Hepatic stellate cell (primary cell): ENCODE results near the gene STAP2.
A peak's percentile ranks its signal among the peaks of the same experiment; 100 is the strongest.

ENCODE experiments used
- DNase-seq: peaks from one replicate; pipeline ENCODE4 v3.0.0; 2011; ENCODE audit warnings: low spot score

STAP2 gene

DNA sequence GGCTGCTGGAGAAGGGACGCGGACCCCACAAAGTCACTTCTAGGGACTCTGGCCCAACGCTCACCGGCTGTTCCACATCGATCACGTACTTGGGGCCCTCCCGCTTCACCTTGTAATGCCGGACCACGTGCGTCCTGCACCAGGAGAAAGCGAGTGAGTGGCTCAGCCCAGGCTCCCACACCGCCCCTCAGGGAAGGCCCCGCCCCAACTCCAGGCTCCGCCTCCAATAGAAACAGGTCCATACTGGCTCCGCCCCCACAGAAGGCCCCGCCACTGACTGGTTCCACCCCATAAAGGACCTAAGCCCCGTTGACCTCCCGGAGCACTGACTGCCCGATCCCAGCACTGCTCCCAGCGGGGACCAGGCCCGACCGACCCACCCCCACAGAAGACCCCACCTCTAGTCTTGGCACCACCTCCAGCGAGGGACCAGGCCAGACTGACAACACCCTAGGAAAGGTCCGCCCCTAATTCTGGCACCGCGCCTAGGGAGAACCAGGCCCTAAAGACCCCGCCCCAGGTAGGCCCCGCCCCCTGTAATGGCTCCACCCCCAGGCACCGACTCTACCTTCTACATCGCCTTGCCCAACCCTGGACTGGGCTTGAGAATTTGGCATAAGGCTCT, 11.3 kb downstream of the STAP2 start:
- DNase-seq: no peak

DNA sequence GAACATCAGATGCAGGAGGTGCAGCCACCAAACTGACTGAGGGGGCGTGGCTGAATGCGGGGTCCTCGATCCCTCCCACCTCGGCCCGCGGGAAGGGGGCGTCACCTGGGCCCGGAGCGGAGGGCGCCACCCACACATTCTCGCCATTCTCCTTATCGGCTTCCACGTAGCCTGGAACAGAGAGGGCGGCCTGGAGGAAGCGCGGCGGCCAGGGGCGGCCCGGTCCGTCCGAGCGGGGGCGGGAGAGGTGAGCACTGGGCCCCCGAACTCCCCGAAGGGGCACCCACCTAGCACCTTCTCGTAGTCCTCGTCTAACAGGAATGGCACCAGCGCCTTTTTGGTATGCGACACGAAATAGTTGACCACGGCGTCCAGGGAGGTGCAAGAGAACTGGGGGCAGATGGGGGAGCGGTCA, 11.8 kb downstream of the STAP2 start:
- DNase-seq: no peak

DNA sequence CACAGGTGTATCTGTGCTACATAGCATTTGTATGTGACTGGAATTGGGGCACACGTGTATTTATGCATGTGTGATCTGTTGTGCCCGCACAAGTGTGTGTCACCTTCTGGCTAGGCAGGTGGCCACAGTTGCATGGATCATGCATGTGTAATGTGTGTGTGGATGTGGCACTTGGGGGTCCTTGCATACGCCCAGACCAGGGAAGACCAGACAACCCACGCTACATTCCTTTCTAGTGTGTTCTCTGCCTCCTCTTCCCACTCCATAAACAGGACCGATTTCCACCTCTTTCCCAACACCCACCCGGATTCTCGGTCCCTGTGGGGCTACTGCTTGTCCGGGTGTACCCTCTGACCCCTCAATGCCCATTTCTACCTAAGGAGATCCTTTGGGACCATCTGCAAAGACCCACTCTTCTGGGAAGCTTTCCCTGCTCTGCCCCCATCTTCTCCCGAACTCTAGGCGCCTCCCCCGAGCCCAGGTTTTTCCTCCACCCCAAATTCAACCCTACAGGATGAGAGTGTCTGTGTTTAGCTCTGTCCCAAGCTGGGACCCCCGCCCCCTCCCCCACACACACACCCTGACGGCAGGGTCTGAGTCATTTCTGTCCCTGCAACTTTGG, 12.3 kb downstream of the STAP2 start:
- DNase-seq: no peak

DNA sequence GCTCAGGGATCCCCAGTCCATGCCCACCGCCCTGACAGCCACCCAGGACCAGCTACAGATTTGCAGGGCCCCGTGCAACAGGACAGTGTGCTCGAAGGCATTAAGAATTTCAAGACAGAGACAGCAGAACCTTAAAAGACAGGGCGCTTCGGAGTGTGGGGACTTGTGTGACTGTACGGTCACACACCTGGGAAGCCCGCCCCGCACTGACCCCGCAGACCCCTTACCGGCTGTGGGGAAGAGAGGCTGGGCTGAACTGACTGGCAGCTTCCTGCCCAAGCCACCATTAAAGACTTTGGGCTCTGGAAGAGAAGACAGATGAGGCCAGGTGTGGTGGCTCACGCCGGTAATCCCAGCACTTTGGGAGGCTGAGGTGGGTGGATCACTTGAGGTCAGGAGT, 14.4 kb downstream of the STAP2 start:
- DNase-seq: no peak

DNA sequence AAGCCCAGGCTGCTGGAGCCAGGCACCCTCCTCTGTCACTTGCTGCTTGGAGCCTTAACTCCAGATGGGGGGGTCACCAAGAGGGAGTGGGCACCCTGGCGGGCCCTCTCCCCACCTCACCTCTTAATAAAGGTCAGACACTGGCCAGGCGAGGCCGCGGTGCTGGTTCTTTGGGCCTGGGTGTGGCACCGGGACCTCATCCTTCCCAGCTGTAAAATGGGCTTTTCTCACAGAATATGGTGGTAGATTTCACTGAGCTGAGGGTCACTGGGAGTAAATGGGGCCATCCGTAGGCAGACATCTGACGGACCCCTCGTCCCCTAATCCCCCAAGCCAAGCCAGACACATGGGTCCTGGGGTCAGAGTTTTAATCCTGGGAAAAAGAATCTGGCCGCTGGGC, 14.9 kb downstream of the STAP2 start:
- DNase-seq: no peak

DNA sequence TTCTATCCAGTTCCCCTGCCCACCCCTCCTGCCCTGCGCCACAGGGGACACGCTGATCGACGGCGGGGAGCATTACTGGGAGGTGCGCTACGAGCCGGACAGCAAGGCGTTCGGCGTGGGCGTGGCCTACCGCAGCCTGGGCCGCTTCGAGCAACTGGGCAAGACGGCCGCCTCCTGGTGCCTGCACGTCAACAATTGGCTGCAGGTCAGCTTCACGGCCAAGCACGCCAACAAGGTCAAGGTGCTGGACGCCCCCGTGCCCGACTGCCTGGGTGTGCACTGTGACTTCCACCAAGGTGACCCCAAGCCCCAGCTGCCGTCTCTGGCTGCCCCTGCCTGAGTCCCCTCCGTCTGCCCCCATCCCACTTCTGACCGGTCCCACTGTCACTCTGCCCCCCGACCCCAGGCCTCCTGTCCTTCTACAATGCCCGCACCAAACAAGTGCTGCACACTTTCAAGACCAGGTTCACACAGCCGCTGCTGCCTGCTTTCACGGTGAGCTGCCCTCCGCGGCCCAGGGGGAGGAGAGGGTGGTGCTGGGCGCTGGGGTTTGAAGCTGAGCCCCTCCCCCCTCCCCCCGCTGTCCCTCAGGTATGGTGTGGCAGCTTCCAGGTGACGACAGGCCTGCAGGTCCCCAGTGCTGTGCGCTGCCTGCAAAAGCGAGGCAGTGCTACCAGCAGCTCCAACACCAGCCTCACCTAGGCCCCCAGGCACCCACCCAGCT, 15.5 kb downstream of the STAP2 start:
- no peak for DNase-seq

DNA sequence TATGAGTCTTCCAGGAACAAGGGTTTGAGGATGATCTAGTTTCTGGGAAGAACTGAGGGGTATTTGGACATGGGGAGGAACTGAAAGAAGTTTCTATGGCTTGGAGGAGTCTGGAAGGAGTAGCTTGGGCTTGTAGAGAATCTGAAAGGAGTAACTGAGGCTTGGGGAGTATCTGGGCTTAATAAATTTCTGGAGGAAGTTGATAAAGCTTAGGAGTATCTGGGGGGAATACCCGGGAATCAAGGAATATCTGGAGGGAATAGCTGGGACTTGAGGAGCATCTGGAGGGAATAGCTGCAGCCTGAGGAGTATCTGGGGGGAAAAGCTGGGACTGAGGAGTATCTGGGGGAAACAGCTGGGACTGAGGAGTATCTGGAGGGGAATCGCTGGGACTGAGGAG, 18.2 kb downstream of the STAP2 start:
- DNase-seq: no peak

DNA sequence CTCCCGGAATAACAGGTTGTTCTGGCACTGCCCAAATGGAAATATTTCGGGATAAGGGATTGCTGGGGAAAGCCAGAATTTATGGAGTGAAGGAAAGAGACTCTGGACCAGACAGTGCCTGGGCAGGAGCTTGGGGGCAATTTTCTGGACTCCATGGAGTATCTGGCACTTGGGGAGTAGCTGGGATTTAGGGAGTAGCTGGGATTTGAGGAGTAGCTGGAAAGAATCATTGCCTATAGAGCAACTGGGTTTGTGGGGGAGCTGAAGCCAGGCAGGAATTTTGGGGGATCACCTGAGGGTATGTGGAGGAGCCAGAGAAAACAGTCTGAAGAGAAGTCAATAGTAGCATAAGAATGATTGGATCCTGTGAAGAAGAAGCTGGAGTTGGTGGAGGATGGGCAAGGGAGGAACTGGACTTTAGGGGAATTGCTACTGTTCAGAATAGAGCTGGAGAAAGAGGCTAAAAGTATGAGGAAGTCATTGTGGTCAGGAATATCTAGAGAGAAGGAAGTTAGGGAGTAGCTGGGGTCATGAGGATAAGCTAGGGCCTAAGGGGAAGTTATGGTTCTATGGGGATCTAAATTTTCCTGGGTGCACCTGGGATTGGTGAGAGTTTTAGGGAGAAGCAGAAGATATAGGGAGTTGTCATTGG, 19.4 kb downstream of the STAP2 start:
- no peak for DNase-seq

DNA sequence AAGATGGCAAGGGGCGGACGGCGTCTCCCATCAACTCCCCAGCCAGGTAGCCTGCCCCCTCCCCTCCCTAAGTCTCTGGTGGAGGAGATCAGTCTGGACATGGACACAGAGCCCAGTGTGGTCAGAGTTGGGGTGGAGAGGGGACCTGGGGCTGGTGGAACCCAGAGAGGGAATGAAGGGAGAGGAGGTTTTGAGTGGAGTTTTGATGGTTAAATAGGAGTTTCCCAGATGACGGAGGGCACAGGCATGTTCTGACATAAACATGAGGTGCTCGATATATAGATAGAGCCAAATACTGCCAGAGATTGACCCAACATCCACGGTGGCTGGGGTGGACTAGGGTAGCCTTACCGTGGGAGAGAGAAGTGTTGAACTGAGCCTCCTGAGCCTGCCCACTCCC, 20.2 kb downstream of the STAP2 start:
- DNase-seq: no peak

DNA sequence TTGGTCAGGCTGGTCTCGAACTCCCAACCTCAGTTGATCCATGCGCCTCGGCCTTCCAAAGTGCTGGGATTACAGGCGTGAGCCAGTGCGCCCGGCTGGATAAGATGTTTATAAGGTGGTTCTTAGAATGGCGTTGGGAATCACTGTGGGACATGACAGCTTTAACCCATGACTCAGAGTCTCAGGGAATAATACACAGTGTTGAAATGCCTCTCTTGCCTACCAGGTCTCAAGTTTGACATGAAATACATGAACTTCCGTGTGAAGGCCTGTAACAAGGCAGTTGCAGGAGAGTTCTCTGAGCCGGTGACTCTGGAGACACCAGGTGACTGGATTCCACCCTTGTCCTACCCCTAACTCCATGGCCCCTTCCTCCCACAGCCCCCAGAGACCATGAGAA, 21.7 kb downstream of the STAP2 start:
- no peak for DNase-seq

DNA sequence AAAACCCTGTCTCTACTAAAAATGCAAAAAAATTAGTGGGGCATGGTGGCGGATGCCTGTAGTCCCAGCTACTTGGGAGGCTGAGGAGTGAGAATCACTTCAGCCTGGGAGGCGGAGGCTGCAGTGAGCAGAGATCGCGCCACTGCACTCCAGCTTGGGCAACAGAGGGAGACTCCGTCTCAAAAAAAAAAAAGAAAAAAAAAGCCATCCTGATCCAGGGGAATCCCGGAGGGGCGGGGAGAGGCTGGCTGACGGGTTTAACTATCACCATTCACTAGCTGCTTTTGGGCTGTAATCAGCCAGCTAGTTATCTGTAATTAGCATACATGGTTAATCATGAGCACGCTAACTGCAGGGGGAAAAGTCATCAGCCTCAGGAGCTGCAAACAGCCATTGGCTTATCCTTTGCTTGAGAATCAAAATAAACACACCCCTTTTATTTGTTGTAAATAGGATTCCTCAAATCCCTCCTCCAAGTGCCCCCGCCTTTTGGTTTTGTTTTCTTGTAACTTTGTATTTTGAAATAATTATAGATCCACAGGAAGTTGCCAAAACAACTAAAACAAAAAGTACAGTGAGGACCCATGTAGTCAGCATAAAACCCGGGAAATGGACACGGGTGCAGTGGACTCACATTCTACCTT, 24.7 kb downstream of the STAP2 start:
- DNase-seq: no peak

DNA sequence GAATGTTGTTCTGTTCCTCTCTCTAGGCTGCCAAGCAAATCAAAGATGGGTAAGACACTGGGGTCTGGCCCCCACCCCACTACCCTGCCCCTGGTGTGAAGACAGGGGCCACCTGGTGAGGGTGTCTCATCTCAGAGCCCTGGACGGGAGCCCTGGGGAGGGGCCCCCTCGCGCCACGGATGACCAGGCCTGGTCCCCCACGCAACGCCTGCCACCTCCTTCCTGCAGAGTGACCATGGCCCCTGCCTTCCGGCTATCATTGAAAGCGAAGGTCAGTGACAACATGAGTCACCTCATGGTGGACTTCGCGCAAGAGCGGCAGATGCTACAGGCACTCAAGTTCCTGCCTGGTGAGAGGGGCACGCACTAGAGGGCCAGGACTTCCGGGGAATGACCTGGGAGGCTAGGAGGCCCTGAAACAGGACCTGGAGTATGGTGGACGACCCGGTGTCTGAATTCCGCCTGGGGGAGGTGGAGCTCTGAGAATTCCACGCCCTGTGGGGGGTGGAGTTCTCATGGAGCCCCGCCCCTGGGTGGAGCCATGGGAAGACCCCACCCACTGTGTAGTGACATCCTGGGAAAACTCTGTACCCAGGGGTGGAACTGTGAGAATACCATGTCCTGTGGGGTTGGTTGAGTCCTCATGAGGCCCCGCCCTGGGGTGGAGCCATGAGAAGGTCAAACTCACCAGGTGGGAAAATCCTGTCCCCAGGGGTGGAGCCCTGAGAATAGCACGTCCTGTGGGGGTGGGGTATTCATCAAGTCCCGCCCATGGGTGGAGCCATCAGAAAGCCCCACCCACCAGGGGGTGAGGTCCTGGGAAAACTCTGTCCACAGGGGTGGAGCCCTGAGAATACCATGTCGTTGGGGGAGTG, 28.1 kb downstream of the STAP2 start:
- no peak for DNase-seq

DNA sequence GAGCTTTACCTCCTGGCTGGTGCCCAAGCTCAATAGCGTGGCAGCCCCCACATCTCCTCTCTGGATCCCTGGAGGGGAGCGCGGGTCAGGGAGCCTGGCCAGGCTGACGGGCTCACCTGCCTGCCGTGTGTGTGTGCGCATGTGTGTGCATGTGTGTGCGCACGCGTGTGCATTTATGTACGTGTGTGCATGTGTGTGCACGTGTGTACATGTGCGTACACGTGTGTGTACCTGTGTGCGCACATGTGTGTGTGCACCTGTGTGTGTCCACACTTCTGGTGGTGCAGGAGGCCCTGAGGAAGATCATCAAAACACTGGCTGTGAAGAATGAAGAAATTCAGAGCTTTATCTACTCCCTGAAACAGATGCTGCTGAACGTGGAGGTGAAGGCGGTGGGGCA, 33.0 kb downstream of the STAP2 start:
- no peak for DNase-seq

DNA sequence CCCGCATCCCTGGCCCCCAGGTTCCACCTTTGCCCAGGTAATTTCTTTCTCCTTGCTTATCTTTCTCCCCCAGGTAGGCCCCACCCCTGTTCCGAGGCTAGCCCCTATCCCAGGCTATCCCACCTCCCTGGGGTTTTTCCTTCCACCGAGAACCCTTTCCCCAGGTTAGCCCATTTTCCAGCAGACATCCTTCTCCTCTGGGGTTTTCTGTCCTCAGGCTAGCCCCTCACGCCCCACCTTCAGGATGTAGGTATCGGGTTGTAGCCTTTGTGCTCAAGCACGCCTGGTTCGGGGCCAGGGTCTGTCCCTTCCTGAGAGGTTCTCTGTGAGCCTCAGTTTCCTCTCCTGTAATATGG, 33.4 kb downstream of the STAP2 start:
- DNase-seq: no peak

DNA sequence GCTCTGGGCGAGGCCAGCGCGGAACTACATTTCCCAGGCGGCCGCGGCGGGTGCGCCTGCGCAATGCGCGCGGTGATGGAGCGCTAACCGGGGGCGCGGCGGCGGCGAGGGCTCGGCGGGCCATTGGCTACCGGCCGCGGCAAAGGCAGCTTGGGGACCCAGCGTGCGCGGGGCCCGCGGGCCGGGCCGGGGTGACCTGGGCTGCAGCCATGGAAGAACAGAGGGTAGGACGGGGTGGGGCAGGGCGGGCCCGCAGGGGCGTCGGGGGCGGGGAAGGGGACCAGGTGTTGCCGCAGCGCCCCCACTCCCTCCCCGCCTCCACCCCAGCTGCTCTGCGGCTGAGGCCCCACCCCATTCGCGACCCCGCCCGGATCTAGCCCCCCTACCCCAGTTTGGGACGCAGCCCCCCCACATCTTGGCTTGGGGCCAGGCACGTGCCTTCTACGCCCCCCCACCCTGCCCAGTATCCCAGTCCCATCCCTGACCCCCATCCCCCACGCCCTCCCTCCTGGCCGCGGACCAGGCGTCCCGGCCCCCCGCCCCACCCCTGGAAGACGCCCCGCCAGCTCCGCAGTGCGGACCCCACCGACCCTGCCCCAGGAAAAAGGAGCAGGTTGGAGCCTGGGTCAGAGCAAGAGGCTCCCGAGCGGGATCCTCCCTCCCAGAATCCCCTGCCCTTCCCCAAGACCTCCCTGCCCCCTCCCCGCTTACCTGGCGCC, 33.9 kb downstream of the STAP2 start, which contains the start of gene FSD1:
FSD1 (plus strand) TSS at position 61 of the 719 bp plus-strand sequence; CDS start at position 210, 149 bp downstream.
- peak; percentile 98 for DNase-seq

DNA sequence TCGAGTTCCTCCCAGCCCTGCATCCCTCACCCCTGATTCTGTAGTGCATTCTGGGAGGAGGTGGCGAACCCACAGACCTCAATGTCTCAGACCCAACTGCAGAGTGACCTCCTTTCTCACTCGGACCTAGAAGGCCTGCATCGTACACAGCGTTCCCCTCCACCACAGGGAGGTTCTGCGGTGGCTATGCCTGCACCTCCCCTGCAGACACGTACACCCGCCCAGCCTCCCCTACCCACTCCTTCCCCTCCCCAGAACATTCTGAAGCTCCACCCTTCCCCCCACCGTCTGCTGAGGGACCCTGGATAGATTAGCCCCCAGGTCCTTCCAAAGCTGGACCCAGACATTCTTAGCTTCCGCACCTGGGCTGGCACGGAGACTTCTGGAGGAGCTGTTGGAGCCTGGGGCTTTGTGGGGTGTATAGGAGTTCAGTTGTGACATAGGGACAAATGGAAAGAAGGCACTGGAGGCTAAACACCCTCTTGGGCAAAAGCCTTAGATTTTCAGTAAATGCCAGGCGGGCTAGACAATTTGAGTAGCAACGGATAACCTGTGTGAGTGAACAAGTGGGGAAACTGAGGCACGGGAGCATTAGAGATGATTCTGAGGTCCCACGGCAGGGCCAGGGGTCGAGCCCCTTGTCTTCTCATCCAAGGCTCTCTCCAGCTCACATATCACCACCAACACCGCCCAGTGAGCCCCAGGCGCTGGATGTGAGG, 34.6 kb downstream of the STAP2 start:
- no peak for DNase-seq

DNA sequence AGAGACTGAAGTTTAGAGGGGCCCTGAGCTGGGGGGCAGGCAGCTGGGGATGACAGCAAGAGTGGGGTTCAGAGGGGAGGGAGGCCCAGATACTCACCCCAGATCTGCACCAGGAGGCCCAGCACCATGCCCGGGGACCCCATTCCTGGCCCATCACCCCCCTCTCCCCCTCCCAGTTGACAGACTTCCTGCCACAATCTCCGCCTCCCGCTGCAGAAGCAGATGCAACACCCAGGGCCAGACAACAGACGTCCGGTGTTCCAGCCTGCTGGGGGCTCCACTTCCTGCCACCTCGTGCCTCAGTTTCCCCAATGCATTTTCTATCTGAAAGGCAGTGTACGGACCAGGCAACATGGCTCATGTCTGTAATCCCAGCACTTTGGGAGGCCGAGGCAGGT, 36.4 kb downstream of the STAP2 start, which contains the start of gene TMIGD2:
TMIGD2 (minus strand) TSS at position 147 of the 398 bp plus-strand sequence; CDS start at position 143, 4 bp downstream.
- DNase-seq: no peak

DNA sequence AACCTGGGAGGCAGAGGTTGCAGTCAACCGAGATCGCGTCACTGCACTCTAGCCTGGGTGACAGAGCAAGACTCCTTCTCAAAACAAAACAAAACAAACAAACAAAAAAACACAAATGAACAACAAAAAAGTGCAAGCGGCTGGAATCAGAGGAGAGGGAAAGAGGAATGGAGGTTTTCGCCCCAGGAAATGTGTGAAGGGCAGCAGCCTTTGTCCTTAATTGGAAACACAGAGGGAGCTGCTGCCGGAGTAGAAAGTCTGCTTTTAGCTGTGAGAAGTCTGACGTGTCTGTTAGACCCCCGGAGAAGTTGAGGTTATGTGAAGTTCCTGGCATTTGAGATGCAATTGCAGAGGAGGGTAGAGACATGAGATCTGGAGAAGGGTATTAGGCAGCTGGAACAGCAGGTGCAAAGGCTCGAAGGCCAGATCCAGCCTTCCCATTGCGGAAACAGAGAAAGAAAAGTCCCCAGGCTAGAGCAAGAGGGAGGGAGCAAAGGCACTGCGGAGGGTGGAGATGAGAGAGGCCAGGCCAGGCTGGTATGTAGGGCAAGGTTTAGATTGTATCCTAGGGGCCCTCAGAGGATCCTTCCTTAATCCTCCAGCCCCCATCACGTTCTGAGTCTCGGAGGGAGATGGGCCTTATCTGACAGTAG, 36.9 kb downstream of the STAP2 start:
- DNase-seq: no peak

DNA sequence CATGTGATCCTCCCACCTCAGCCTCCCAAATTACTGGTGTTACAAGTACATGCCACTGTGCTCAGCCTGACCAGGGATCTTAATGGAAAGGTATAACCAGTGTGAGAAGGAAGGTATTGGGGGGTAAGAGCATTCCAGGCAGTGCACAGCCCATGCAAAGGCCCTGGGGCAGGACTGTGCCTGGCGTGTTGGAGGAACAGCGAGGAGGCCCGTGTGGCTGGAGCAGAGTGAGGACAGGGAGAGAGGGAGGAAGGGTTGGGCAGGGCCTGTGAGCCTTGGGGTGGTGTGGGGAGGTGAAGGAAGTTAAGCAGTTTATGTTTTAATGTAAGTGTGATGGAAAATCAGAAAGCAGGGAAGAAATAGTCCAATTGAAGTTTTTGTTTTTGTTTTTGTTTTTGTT, 38.0 kb downstream of the STAP2 start:
- DNase-seq: no peak
